GM12873 (cell line): ENCODE data around the gene COG3.

Source experiments
- TF ChIP-seq, protein P1 (sequence below): IDR thresholded peaks from 2 replicates; pipeline ENCODE4 v1.5.1; 2012; ENCODE audit warnings: low read depth, mild to moderate bottlenecking, moderate library complexity, low read length, control low read depth; ENCODE audit not compliant: insufficient read depth; ENCODE audit errors: missing control alignments

The COG3 gene

DNA sequence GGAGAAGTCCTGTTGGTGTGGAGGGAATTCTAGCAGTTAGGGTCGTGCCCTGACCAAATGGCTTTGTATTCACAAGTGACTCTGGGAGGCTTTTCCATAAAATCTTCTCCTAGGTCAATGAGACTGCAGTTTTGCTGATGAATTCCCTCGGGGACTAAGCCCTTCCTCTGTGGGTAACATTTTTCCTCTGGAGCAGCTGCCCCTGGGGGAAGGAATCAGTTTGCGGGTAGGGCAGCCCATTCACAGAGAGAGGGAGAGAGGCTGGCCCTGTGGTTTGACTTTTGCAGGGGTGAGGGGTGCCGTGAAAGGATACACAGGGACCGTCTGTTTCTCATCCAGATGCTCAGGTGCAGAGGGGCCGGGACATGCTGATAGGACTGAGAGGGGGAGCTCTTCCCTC lies 83.5 kb downstream of the COG3 start:
- TF ChIP-seq, protein P1, sequence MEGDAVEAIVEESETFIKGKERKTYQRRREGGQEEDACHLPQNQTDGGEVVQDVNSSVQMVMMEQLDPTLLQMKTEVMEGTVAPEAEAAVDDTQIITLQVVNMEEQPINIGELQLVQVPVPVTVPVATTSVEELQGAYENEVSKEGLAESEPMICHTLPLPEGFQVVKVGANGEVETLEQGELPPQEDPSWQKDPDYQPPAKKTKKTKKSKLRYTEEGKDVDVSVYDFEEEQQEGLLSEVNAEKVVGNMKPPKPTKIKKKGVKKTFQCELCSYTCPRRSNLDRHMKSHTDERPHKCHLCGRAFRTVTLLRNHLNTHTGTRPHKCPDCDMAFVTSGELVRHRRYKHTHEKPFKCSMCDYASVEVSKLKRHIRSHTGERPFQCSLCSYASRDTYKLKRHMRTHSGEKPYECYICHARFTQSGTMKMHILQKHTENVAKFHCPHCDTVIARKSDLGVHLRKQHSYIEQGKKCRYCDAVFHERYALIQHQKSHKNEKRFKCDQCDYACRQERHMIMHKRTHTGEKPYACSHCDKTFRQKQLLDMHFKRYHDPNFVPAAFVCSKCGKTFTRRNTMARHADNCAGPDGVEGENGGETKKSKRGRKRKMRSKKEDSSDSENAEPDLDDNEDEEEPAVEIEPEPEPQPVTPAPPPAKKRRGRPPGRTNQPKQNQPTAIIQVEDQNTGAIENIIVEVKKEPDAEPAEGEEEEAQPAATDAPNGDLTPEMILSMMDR = no peak

- TF ChIP-seq, protein P1 = no peak
Measured at GRCh38 chr13:45554604-45555109, 89.9 kb downstream of the COG3 start.

DNA sequence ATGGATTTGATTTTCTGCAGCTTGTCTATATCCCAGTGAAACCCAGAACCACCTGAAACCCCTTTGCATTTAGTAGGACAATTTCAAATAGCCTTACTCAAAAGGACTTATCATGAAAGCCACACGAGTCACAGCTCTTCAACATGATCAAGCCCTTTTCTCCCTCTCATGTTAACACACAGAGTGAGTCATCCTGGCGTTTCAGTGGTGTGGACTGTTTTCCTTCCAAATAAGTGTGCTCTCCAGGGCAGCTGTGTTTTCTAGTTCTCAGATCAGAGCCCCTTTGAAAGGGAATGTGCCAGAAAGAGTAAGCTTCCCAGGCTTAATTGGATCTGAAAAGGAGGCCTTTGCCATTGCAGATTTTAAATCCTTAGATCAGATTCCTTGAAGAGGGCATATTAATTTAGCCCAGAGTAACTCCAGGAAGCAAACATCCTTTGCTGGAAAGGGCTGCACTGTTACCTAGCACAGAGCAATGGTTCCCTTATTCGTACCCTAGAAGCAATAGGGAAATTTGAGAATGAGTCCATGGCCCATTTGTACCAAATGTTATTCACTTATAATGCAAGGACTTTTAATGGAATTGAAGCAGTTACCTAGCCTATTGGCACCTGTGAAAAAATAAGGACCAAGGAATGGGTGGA lies 99.5 kb downstream of the COG3 start:
- TF ChIP-seq, protein P1 = no peak

DNA sequence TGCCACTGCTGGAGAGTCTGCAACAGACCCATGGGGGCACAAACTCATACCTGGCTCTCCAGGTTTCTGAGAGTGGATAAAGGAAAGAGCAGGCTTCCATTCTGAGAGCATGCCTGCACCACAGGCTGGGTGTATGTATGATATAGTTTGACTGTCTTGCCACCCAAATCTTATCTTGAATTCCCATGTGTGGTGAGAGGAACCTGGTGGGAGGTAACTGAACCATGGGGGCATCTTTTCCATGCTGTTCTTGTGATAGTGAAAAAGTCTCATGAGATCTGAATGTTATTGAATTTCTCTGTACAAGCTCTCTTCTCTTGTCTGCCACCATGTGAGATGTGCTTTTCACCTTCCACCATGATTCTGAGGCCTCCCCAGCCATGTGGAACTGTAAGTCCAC lies 100.6 kb downstream of the COG3 start:
- TF ChIP-seq, protein P1 = no peak

GRCh38 chr13:45575146-45575829 lies 110.5 kb downstream of the COG3 start:
- TF ChIP-seq, protein P1 = no peak

- TF ChIP-seq, protein P1 = no peak
Measured at GRCh38 chr13:45575830-45576180, 111.1 kb downstream of the COG3 start.

DNA sequence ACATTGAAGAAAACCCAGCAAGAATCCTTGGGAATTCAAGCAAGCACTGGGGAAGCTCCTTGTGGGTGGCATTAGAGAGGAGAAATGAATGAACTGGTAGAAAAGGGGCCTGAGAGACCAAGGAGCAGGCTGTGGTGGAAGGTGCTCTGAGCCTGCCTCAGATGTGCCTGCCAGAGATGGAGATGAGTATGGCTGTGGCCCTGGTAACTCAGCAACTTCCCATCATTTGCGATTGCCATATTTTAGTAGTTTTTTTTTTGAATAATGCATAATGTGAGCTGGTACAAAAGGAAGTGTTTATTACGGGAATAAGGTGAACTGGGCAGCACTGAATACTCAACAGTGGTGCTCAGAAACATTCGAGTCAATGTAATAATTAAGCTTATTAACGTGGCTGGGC lies 111.7 kb downstream of the COG3 start:
- TF ChIP-seq, protein P1 = no peak
